Measurements from ENCODE around the gene APCDD1.

Gene APCDD1

GRCh38 chr18:10511236-10511635, 56.8 kb downstream of the APCDD1 start:
- H3K4me1 ChIP-seq (ENCODE audit: insufficient read depth, poor library complexity, severe bottlenecking): no peaks in the 10 kb centered on the region
- peaks cover 3% of the 10 kb centered on the region for H3K27me3 ChIP-seq (ENCODE audit: insufficient read depth, poor library complexity, severe bottlenecking)
- H3K4me3 ChIP-seq (ENCODE audit: severe bottlenecking): no peak overlapping the region
- H3K27ac ChIP-seq (ENCODE audit: poor library complexity, severe bottlenecking): no peak overlapping the region
- ATAC-seq (ENCODE audit: low read depth): no peak
- TF ChIP-seq, protein P1, sequence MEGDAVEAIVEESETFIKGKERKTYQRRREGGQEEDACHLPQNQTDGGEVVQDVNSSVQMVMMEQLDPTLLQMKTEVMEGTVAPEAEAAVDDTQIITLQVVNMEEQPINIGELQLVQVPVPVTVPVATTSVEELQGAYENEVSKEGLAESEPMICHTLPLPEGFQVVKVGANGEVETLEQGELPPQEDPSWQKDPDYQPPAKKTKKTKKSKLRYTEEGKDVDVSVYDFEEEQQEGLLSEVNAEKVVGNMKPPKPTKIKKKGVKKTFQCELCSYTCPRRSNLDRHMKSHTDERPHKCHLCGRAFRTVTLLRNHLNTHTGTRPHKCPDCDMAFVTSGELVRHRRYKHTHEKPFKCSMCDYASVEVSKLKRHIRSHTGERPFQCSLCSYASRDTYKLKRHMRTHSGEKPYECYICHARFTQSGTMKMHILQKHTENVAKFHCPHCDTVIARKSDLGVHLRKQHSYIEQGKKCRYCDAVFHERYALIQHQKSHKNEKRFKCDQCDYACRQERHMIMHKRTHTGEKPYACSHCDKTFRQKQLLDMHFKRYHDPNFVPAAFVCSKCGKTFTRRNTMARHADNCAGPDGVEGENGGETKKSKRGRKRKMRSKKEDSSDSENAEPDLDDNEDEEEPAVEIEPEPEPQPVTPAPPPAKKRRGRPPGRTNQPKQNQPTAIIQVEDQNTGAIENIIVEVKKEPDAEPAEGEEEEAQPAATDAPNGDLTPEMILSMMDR (IDR thresholded peaks at IDR 0.05; ENCODE audit: poor library complexity, severe bottlenecking): no peak
- no peaks in the 10 kb centered on the region for H3K9me3 ChIP-seq (ENCODE audit: severe bottlenecking)
- H3K36me3 ChIP-seq (ENCODE audit: low read depth): no peaks in the 10 kb centered on the region
- DNase-seq (ENCODE audit: low spot score): no peak

DNA sequence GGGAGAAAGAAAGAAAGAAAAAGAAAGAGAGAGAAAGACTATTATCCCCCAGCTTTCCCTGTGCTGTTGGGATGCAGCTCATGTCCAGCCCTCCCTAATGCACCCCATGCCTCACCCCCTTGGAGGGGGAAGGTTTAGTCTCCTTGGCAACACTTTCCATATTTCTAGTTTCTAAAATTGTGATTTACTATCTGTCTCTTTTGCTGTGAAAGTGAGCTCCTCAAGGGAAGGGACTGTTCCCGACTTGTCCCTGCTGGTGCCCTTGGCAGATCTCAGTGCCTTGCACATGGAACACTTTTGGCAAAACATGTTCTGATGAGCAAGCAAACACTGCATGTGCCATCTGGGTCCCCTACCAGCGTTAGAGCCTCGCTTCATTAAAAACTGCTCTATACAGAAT, 59.6 kb downstream of the APCDD1 start:
- ATAC-seq (ENCODE audit: low read depth) (no peak), DNase-seq (ENCODE audit: low spot score) (no peak)
- no peaks in the 10 kb centered on the region for H3K36me3 ChIP-seq (ENCODE audit: low read depth)
- peaks cover 3% of the 10 kb centered on the region for H3K27me3 ChIP-seq (ENCODE audit: insufficient read depth, poor library complexity, severe bottlenecking)
- H3K4me3 ChIP-seq (ENCODE audit: severe bottlenecking): no peak overlapping the region
- TF ChIP-seq, protein P1 (IDR thresholded peaks at IDR 0.05; ENCODE audit: poor library complexity, severe bottlenecking): no peak
- no peak overlapping the region for H3K27ac ChIP-seq (ENCODE audit: poor library complexity, severe bottlenecking)
- no peaks in the 10 kb centered on the region for H3K9me3 ChIP-seq (ENCODE audit: severe bottlenecking)
- H3K4me1 ChIP-seq (ENCODE audit: insufficient read depth, poor library complexity, severe bottlenecking): no peaks in the 10 kb centered on the region

- no peak for ATAC-seq (ENCODE audit: low read depth)
- H3K36me3 ChIP-seq (ENCODE audit: low read depth): no peaks in the 10 kb centered on the region
- H3K4me1 ChIP-seq (ENCODE audit: insufficient read depth, poor library complexity, severe bottlenecking): no peaks in the 10 kb centered on the region
- H3K4me3 ChIP-seq (ENCODE audit: severe bottlenecking): no peak overlapping the region
- DNase-seq (ENCODE audit: low spot score): no peak
- TF ChIP-seq, protein P1 (IDR thresholded peaks at IDR 0.05; ENCODE audit: poor library complexity, severe bottlenecking): no peak
- no peaks in the 10 kb centered on the region for H3K9me3 ChIP-seq (ENCODE audit: severe bottlenecking)
- H3K27ac ChIP-seq (ENCODE audit: poor library complexity, severe bottlenecking): no peak overlapping the region
- peaks cover 3% of the 10 kb centered on the region for H3K27me3 ChIP-seq (ENCODE audit: insufficient read depth, poor library complexity, severe bottlenecking)
Observed at GRCh38 chr18:10514601-10515000, 60.2 kb downstream of the APCDD1 start.

GRCh38 chr18:10515456-10515855, 61.0 kb downstream of the APCDD1 start:
- Histone ChIP-seq H3K27me3 (ENCODE audit: insufficient read depth, poor library complexity, severe bottlenecking) (peaks cover 3% of the 10 kb centered on the region), H3K9me3 (ENCODE audit: severe bottlenecking) (no peaks in the 10 kb centered on the region), H3K4me1 (ENCODE audit: insufficient read depth, poor library complexity, severe bottlenecking) (no peaks in the 10 kb centered on the region), H3K36me3 (ENCODE audit: low read depth) (no peaks in the 10 kb centered on the region), H3K27ac (ENCODE audit: poor library complexity, severe bottlenecking) (no peak overlapping the region), H3K4me3 (ENCODE audit: severe bottlenecking) (no peak overlapping the region)
- no peak for ATAC-seq (ENCODE audit: low read depth)
- TF ChIP-seq, protein P1 (IDR thresholded peaks at IDR 0.05; ENCODE audit: poor library complexity, severe bottlenecking): no peak
- DNase-seq (ENCODE audit: low spot score): no peak

- ATAC-seq (ENCODE audit: low read depth): no peak
- peaks cover 3% of the 10 kb centered on the region for H3K27me3 ChIP-seq (ENCODE audit: insufficient read depth, poor library complexity, severe bottlenecking)
- no peaks in the 10 kb centered on the region for H3K9me3 ChIP-seq (ENCODE audit: severe bottlenecking)
- TF ChIP-seq, protein P1 (IDR thresholded peaks at IDR 0.05; ENCODE audit: poor library complexity, severe bottlenecking): no peak
- no peak overlapping the region for H3K4me3 ChIP-seq (ENCODE audit: severe bottlenecking)
- H3K36me3 ChIP-seq (ENCODE audit: low read depth): no peaks in the 10 kb centered on the region
- no peaks in the 10 kb centered on the region for H3K4me1 ChIP-seq (ENCODE audit: insufficient read depth, poor library complexity, severe bottlenecking)
- no peak for DNase-seq (ENCODE audit: low spot score)
- H3K27ac ChIP-seq (ENCODE audit: poor library complexity, severe bottlenecking): no peak overlapping the region
Observed at GRCh38 chr18:10516078-10516477, 61.6 kb downstream of the APCDD1 start.

Measured in RWPE2 (cell line).